GM19035 (cell line): ENCODE results near the gene PTDSS2.
"Not testable (repeated sequence)": the region's sequence is repeated elsewhere in the genome, so short reads cannot be mapped to it uniquely, and the experiment has no call there.

ENCODE experiments used
- ATAC-seq: cut with Tn5 transposase; IDR thresholded peaks from one replicate; pipeline ENCODE4 v1.9.1; 2021; ENCODE audit not compliant: unreplicated experiment

Gene PTDSS2

GRCh38 chr11:429931-430456, 20.1 kb upstream of the PTDSS2 start:
- ATAC-seq = no peak

- no peak for ATAC-seq
Measured at GRCh38 chr11:431921-432320, 18.2 kb upstream of the PTDSS2 start.

GRCh38 chr11:432501-433100, 17.5 kb upstream of the PTDSS2 start:
- ATAC-seq = no peak

GRCh38 chr11:433111-433510, 17.0 kb upstream of the PTDSS2 start:
- ATAC-seq = no peak

- no peak for ATAC-seq
Measured at GRCh38 chr11:433641-434040, 16.4 kb upstream of the PTDSS2 start.

- ATAC-seq = no peak
Measured at GRCh38 chr11:434496-434895, 15.6 kb upstream of the PTDSS2 start.

GRCh38 chr11:434999-435740, 14.9 kb upstream of the PTDSS2 start:
- not testable (repeated sequence) for ATAC-seq

- ATAC-seq = no peak
Measured at GRCh38 chr11:437228-437870, 12.7 kb upstream of the PTDSS2 start.

GRCh38 chr11:438101-438844, 11.8 kb upstream of the PTDSS2 start:
- no peak for ATAC-seq

GRCh38 chr11:439315-440064, 10.6 kb upstream of the PTDSS2 start:
- ATAC-seq = no peak

GRCh38 chr11:440065-441042, 9.7 kb upstream of the PTDSS2 start:
- ATAC-seq = no peak

GRCh38 chr11:441043-441417, 9.0 kb upstream of the PTDSS2 start:
- no peak for ATAC-seq

GRCh38 chr11:441418-442274, 8.4 kb upstream of the PTDSS2 start, which contains the start of gene ANO9:
Gene ANO9 (minus strand): TSS chr11:442011. CDS start chr11:441926, 85 bp downstream.
- ATAC-seq = no peak

GRCh38 chr11:442611-443081, 7.4 kb upstream of the PTDSS2 start:
- ATAC-seq = no peak

GRCh38 chr11:443542-444199, 6.4 kb upstream of the PTDSS2 start:
- ATAC-seq = no peak

- ATAC-seq = no peak
Measured at GRCh38 chr11:444396-445144, 5.5 kb upstream of the PTDSS2 start.
